ENCODE data around the gene CDH8.

DNA sequence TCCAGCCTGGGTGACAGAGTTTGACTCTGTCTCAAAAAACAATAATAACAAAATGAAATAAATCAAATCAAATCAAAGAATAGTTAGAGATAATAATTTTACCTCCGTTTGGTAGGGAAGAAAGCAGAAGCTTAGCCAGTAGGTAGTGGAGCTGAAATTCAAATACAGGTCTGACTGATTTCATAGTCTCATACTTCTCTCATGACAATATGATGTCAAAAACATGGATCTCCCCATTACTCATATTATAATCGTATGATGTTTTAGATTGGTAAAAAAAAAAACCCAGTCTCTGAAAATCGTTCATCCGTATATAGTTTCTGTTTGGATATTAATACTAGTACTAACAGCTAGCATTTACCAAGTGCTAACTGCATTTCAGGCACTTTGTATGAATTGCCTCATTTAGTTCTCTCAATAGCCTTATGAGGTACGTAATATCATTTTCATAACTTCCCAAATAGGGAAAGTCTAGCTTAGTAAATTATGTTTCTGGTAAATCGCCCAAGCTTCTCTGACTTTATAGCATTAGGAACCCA, 48.7 kb downstream of the CDH8 start:
- TF ChIP-seq EZH2 (IDR thresholded peaks at IDR 0.05) (no peak), POLR2AphosphoS5 (IDR thresholded peaks at IDR 0.05; ENCODE audit: low read depth, low read length) (no peak), CEBPB (IDR thresholded peaks at IDR 0.05; ENCODE audit: low read depth) (no peak), POLR2A (IDR thresholded peaks at IDR 0.05; ENCODE audit: borderline replicate concordance, extremely low read depth, insufficient read depth, insufficient read length) (no peak)
- TF ChIP-seq, protein P1, sequence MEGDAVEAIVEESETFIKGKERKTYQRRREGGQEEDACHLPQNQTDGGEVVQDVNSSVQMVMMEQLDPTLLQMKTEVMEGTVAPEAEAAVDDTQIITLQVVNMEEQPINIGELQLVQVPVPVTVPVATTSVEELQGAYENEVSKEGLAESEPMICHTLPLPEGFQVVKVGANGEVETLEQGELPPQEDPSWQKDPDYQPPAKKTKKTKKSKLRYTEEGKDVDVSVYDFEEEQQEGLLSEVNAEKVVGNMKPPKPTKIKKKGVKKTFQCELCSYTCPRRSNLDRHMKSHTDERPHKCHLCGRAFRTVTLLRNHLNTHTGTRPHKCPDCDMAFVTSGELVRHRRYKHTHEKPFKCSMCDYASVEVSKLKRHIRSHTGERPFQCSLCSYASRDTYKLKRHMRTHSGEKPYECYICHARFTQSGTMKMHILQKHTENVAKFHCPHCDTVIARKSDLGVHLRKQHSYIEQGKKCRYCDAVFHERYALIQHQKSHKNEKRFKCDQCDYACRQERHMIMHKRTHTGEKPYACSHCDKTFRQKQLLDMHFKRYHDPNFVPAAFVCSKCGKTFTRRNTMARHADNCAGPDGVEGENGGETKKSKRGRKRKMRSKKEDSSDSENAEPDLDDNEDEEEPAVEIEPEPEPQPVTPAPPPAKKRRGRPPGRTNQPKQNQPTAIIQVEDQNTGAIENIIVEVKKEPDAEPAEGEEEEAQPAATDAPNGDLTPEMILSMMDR (IDR thresholded peaks at IDR 0.05 in 2 of 3, conservative IDR thresholded peaks at IDR 0.05 in 1 of 3; ENCODE audit: borderline replicate concordance in 1 of 3, insufficient read depth in 1 of 3, low read depth in 2 of 3, low read length in 2 of 3) = no peak
- TF ChIP-seq, protein P2, sequence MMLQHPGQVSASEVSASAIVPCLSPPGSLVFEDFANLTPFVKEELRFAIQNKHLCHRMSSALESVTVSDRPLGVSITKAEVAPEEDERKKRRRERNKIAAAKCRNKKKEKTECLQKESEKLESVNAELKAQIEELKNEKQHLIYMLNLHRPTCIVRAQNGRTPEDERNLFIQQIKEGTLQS (IDR thresholded peaks at IDR 0.05) = no peak
